ENCODE data around the gene HSP90AB1. TPM values are rescaled to one million over a fixed set of nuclear protein-coding genes. Genes with fewer than 3 reads are reported as not detected.

The HSP90AB1 gene
- total and polyA plus RNA-seq, 2 of the 8 experiments (the other 6 are each of a cell fraction or from before 2014, with no cell fraction given): 1,564 to 2,297 TPM

DNA sequence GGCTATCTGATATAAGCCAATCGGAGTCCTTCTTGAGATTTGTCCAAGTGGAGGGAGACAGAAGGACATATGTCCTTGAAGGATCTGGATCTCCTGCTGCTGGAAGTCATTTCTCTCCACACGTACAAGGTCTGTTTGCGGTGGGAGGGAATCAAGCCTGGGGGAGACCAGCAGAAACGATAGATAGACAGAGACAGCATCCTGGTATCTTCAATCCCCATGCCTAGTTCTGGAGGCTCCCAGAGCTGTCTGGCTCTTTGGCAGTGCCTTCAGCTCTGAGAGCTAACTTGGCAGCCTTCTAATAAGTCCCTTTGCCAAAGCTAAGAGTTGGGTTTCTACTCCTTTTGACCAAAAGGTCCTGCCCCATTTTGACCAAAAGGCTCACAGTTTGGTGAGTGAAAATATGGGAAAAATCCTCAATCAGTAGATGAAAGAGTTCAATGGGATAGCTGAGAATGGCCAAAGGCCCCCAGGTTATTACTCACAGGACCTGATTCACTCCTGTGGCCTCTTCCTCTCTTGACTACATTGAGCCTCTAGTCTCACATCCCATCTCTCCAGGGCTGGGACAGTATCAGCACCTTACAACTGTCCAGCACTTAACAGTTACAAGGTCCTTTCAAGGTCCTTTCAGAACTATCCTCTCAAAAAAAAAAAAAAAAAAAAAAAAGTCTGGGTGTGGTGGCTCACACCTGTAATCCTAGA lies 45.9 kb downstream of the HSP90AB1 start:
- Histone ChIP-seq H3K27me3 (replicated peaks in 1 of 4; ENCODE audit: control insufficient read depth in 3 of 4, extremely low read depth in 1 of 4, insufficient read depth in 3 of 4, low read length in 3 of 4) (peaks cover 0 to 20% (median 15%) of the 10 kb centered on the region in 4 experiments; a peak in 6 of 7 replicates), H3K4me3 (ENCODE audit: extremely low read depth in 1 of 4, insufficient read depth in 2 of 4, low read depth in 3 of 4, low read length in 4 of 4) (no peak overlapping the region), H3K23me2 (ENCODE audit: low read depth, low read length) (peaks cover 11% of the 10 kb centered on the region; the same call in 1 of the 2 replicates), H2AFZ (ENCODE audit: low read length) (no peak overlapping the region), H2BK20ac (ENCODE audit: low read length) (no peak overlapping the region), H3K18ac (ENCODE audit: extremely low read depth, low read length) (no peak overlapping the region), H3K27ac (ENCODE audit: low read depth, low read length) (no peak overlapping the region), H3K4me2 (ENCODE audit: insufficient read depth in 1 of 2, low read depth in 2 of 2, low read length in 2 of 2) (no peak overlapping the region), H3K36me3 (ENCODE audit: control insufficient read depth in 2 of 4, insufficient read depth in 4 of 4, low read length in 3 of 4) (no peaks in the 10 kb centered on the region), H3K56ac (replicated peaks; ENCODE audit: insufficient read length, low read depth, low read length) (no peak overlapping the region), H3K79me2 (ENCODE audit: control insufficient read depth in 1 of 2, insufficient read depth in 2 of 2, low read length in 2 of 2) (no peaks in the 10 kb centered on the region), H3K14ac (ENCODE audit: insufficient read length) (no peak overlapping the region), H2BK12ac (ENCODE audit: low read depth, low read length) (no peak overlapping the region), H3K23ac (ENCODE audit: insufficient read length) (no peak overlapping the region), H3K9me3 (ENCODE audit: insufficient read depth in 2 of 2, low read depth in 1 of 2, low read length in 1 of 2) (no peaks in the 10 kb centered on the region), H2BK5ac (ENCODE audit: low read depth, low read length) (no peak overlapping the region), H3K9ac (replicated peaks in 1 of 4; ENCODE audit: extremely low read depth in 1 of 4, low read depth in 3 of 4, low read length in 3 of 4) (no peak overlapping the region), H2BK15ac (ENCODE audit: low read length) (no peak overlapping the region), H3K79me1 (ENCODE audit: low read depth, low read length) (no peaks in the 10 kb centered on the region), H2AK5ac (ENCODE audit: low read depth, low read length) (no peak overlapping the region), H4K5ac (ENCODE audit: insufficient read length, low read depth, low read length) (no peak overlapping the region), H4K8ac (ENCODE audit: extremely low read depth, insufficient read depth, low read length) (no peak overlapping the region), H2BK120ac (replicated peaks; ENCODE audit: low read depth, low read length) (no peak overlapping the region), H4K91ac (replicated peaks; ENCODE audit: insufficient read length, low read length) (no peak overlapping the region), H3K4ac (replicated peaks; ENCODE audit: insufficient read length, low read depth, low read length) (no peak overlapping the region), H4K20me1 (replicated peaks in 1 of 2; ENCODE audit: control insufficient read depth in 1 of 2, insufficient read depth in 2 of 2, low read length in 2 of 2) (no peaks in the 10 kb centered on the region), H3K4me1 (replicated peaks in 1 of 4; ENCODE audit: control insufficient read depth in 3 of 4, insufficient read depth in 4 of 4, low read length in 3 of 4) (peaks cover 0 to 2% (median 1%) of the 10 kb centered on the region in 4 experiments; a peak in 3 of 7 replicates)
- ChIA-PET CTCF (ENCODE audit: partially characterized antibody) (interaction anchor here (0.8 to 6.2 kb wide), 9 partner anchors 9 to 46 kb away, joined by 3 to 69 read pairs (median 5); no protein-coding TSS in a partner anchor), POLR2A (ENCODE audit: partially characterized antibody) (interaction anchor here (1.0 to 2.5 kb wide), 12 partner anchors 9 to 49 kb away, joined by 3 to 16 read pairs (median 4); partner anchors contain the start of genes AARS2, HSP90AB1 and SPATS1)
- DNase-seq (ENCODE audit: low read depth in 1 of 2, low spot score in 2 of 2): no peak
- no peak for FAIRE-seq
- WGBS, 2 experiments (ENCODE audit: extremely low coverage in 1 of 2, insufficient coverage in 1 of 2, insufficient read length in 1 of 2, insufficient replicate concordance in 2 of 2, low coverage in 1 of 2, low lambda C conversion rate in 2 of 2, missing lambda C conversion rate in 1 of 2): 83% methylated on average over 4 of the region's 4 CpGs; no CpG with 5 or more reads in 1 of the 2 experiments
- TF ChIP-seq KDM4A (IDR thresholded peaks at IDR 0.05; ENCODE audit: low read depth, low read length, severe bottlenecking): no peak
- no peak for TF ChIP-seq SIRT6 (IDR thresholded peaks at IDR 0.05; ENCODE audit: low read length)
- TF ChIP-seq CBX8 (IDR thresholded peaks at IDR 0.05; ENCODE audit: borderline replicate concordance, low read depth, low read length): no peak
- TF ChIP-seq TAF7 (optimal IDR thresholded peaks at IDR 0.05; ENCODE audit: borderline replicate concordance, low read depth, low read length): no peak
- no peak for TF ChIP-seq CEBPB (IDR thresholded peaks at IDR 0.05; ENCODE audit: low read depth, low read length)
- TF ChIP-seq, protein P1, sequence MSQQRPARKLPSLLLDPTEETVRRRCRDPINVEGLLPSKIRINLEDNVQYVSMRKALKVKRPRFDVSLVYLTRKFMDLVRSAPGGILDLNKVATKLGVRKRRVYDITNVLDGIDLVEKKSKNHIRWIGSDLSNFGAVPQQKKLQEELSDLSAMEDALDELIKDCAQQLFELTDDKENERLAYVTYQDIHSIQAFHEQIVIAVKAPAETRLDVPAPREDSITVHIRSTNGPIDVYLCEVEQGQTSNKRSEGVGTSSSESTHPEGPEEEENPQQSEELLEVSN (IDR thresholded peaks at IDR 0.05): no peak
- no peak for TF ChIP-seq SP4 (IDR thresholded peaks at IDR 0.05; ENCODE audit: low read length)
- no peak for TF ChIP-seq SP2 (IDR thresholded peaks at IDR 0.05; ENCODE audit: low read length)
